ENCODE measurements around the gene MPV17.

DNA sequence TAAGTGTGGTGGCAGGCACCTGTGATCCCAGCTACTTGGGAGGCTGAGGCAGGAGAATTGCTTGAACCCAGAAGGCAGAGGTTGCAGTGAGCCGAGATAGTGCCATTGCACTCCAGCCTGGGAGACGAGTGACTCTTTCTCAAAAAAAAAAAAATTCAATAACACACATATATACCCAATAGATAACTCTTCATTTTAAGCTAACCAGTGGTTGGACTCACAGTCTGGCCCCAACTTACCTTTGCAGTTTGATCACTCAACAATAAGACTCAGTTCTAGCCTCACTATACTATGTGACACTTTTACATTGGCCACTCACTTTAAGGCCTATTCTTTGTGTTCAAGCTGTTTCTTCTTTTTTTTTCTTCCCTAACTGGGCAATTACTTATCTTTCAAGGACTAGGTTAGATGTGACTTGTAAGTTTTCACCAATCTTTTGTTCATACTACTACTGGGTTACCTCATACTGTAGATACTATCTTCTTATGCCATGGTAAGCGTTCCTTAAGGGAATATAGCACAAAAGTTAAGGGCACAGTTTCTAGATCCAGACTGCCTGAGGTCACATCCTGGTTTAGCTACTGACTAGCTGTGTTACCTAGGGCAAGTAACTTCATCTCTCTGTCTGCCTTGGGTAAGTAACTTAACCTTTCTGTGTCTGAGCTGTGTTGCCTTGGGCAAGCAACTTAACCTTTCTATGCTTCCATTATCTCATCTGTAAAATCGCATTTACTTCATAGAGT is 40.0 kb upstream of the MPV17 start:
- TF ChIP-seq POLR2A (IDR thresholded peaks at IDR 0.05; ENCODE audit: low read depth, low read length) (no peak), POLR2AphosphoS5 (IDR thresholded peaks at IDR 0.05; ENCODE audit: low read depth, low read length) (no peak), TAF1 (IDR thresholded peaks at IDR 0.05; ENCODE audit: borderline replicate concordance, low read depth, low read length) (no peak)
